ENCODE measurements around the gene VMP1.

DNA sequence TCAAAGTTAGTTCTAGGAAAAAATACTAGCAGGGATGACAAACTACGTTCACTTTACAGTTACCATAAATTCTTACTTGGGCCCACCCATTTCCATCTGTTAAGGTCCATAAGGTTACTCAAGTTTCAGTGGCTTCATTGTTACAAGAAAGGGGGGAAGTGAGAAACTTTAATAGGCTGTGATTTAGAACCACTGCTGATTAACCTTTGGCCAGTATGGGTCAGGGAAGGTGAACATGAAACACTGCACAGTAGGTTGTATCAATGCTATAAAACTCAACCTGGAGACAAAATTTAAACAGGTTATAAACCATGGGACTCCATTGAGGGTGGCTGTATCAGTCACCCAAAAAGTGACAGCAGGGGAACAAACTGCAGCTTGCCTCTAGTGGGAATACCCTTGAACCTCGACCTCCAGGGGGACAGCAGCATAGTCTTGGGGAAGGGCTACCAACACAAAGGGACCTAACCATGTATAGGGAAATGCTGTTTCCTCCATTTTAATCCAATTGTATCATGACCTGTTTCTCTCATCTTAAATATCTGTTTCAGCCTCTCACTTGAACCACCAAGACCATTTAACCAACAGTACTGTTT, 10.7 kb upstream of the VMP1 start:
- TF ChIP-seq, protein P1, sequence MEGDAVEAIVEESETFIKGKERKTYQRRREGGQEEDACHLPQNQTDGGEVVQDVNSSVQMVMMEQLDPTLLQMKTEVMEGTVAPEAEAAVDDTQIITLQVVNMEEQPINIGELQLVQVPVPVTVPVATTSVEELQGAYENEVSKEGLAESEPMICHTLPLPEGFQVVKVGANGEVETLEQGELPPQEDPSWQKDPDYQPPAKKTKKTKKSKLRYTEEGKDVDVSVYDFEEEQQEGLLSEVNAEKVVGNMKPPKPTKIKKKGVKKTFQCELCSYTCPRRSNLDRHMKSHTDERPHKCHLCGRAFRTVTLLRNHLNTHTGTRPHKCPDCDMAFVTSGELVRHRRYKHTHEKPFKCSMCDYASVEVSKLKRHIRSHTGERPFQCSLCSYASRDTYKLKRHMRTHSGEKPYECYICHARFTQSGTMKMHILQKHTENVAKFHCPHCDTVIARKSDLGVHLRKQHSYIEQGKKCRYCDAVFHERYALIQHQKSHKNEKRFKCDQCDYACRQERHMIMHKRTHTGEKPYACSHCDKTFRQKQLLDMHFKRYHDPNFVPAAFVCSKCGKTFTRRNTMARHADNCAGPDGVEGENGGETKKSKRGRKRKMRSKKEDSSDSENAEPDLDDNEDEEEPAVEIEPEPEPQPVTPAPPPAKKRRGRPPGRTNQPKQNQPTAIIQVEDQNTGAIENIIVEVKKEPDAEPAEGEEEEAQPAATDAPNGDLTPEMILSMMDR (conservative IDR thresholded peaks at IDR 0.05; ENCODE audit: low read depth, low read length) = no peak
- no peak for TF ChIP-seq EZH2phosphoT487 (IDR thresholded peaks at IDR 0.05; ENCODE audit: borderline replicate concordance, low read length)
- no peak for TF ChIP-seq EZH2 (IDR thresholded peaks at IDR 0.05; ENCODE audit: low read length, unreplicated experiment)
